PFSK-1 (cell line): ENCODE results near the gene HSD17B10.

Source experiments
- POLR2AphosphoS5 ChIP-seq: IDR thresholded peaks from 2 replicates; pipeline ENCODE4 v1.6.1; 2012; ENCODE audit warnings: low read depth, mild to moderate bottlenecking, control low read depth, low read length, moderate library complexity
- SIN3A ChIP-seq: IDR thresholded peaks from 2 replicates; pipeline ENCODE4 v1.6.1; 2012; ENCODE audit warnings: mild to moderate bottlenecking, low read length, moderate library complexity, borderline replicate concordance; ENCODE audit not compliant: insufficient read depth

DNA sequence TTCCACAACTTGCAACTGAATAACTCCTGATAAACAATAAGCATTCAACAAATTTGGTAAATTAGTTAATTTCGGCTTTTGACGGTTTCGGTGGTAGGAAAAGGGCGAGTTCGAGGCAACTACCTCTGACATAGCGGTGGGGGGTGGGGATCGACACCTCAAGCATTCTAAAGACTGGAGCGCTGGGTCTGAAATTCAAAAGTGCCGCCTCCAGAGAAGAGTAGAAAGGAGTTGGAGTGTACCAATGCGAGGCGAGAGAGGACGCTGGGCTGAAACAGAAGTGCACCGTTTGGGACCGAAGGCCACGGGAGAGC lies 12.4 kb downstream of the HSD17B10 start:
- TF ChIP-seq SIN3A (no peak), POLR2AphosphoS5 (no peak)
